ENCODE data around the gene DSCAML1. TPM values are rescaled to one million over a fixed set of nuclear protein-coding genes. Genes with fewer than 3 reads are reported as not detected.

The DSCAML1 gene
- total RNA-seq, 2 donors from 2014 or later, result 2.5 to 5.0 TPM

GRCh38 chr11:117572671-117573070 lies 224.3 kb downstream of the DSCAML1 start:
- DNase-seq (ENCODE audit: low spot score in 2 of 2), result no peak
- ATAC-seq, result no peak
- no peak overlapping the region for H3K27ac Mint-ChIP-seq
- H3K36me3 Mint-ChIP-seq, result no peaks in the 10 kb centered on the region
- H3K9me3 Mint-ChIP-seq, result no peaks in the 10 kb centered on the region

GRCh38 chr11:117572129-117572528 lies 224.9 kb downstream of the DSCAML1 start:
- Mint-ChIP-seq H3K27ac (no peak overlapping the region), H3K9me3 (no peaks in the 10 kb centered on the region), H3K36me3 (no peaks in the 10 kb centered on the region)
- no peak for DNase-seq (ENCODE audit: low spot score in 2 of 2)
- no peak for ATAC-seq

- ATAC-seq (no peak), DNase-seq (ENCODE audit: low spot score in 2 of 2) (no peak)
- Mint-ChIP-seq H3K9me3 (no peaks in the 10 kb centered on the region), H3K36me3 (no peaks in the 10 kb centered on the region), H3K27ac (no peak overlapping the region)
Measured at GRCh38 chr11:117570701-117571100, 226.3 kb downstream of the DSCAML1 start.

GRCh38 chr11:117569911-117570310 lies 227.1 kb downstream of the DSCAML1 start:
- DNase-seq (ENCODE audit: low spot score in 2 of 2), result no peak
- no peaks in the 10 kb centered on the region for H3K9me3 Mint-ChIP-seq
- H3K36me3 Mint-ChIP-seq, result no peaks in the 10 kb centered on the region
- no peak for ATAC-seq
- no peak overlapping the region for H3K27ac Mint-ChIP-seq

GRCh38 chr11:117565709-117566108 lies 231.3 kb downstream of the DSCAML1 start:
- no peaks in the 10 kb centered on the region for H3K36me3 Mint-ChIP-seq
- no peak overlapping the region for H3K27ac Mint-ChIP-seq
- DNase-seq (ENCODE audit: low spot score in 2 of 2) (no peak), ATAC-seq (no peak)
- H3K9me3 Mint-ChIP-seq, result no peaks in the 10 kb centered on the region

GRCh38 chr11:117564321-117564720 lies 232.7 kb downstream of the DSCAML1 start:
- no peaks in the 10 kb centered on the region for H3K36me3 Mint-ChIP-seq
- H3K9me3 Mint-ChIP-seq, result no peaks in the 10 kb centered on the region
- DNase-seq (ENCODE audit: low spot score in 2 of 2), result no peak
- no peak for ATAC-seq
- no peak overlapping the region for H3K27ac Mint-ChIP-seq

- Mint-ChIP-seq H3K27ac (no peak overlapping the region), H3K9me3 (no peaks in the 10 kb centered on the region), H3K36me3 (no peaks in the 10 kb centered on the region)
- DNase-seq (ENCODE audit: low spot score in 2 of 2), result no peak
- no peak for ATAC-seq
Measured at GRCh38 chr11:117563556-117563955, 233.5 kb downstream of the DSCAML1 start.

DNA sequence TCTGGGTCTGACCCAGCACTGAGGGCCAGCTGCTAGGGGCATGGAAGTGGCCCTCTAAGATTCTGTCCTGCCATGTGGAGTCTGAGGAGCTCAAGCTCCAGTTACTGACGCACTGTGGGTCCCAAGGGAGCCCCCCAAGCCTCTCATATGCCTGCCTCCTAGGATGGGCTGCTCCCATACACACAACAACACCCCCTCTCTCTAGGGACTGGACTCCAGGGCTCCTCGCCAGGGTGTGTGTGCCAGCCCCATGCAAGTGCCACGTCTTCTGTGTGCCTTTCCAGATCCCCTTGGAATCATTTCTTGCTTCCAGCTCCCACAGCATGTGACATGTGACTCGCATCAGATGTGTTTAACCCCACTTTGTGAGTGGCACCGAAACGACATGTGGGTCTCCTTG lies 234.9 kb downstream of the DSCAML1 start:
- ATAC-seq (no peak), DNase-seq (ENCODE audit: low spot score in 2 of 2) (no peak)

DNA sequence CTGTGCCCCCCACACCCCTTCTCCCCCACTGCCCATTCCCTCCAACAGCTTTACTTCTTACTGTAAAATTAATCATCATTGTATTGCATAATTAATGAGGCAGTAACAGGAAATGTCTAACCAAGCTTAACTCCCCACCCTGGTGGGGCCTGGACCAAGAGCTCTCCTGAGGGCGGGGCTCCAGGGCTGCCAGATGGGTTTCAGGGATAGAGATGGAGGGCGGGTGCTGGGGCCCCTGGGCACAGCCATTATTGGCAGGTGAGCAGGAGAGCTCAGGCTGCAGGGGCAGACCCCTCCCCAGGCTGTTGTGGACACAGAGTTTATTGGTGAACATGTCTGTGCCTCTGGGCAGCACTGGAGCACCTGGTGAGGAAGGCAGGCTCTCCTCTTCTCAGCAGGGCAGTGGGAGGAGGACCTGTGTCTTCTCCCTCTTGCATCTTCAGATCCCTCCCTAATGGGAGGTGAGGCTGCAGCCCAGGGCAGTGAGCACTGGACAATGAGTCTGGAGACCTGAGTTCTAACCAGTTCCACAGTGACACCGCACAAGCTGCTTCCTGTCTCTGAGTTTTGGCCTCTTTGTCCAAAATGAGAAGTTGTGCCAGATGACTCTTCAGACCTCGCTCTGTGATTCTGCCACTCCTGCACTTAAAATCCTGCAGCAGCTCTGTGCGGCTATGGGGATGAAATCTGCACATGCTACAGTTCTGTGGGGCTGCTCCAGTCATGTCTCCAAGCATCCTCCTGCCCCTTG lies 236.1 kb downstream of the DSCAML1 start:
- ATAC-seq (no peak), DNase-seq (ENCODE audit: low spot score in 2 of 2) (no peak)
- no peaks in the 10 kb centered on the region for H3K36me3 Mint-ChIP-seq
- H3K27ac Mint-ChIP-seq, result no peak overlapping the region
- H3K9me3 Mint-ChIP-seq, result no peaks in the 10 kb centered on the region

More for the DNA sequence above, 234.9 kb downstream of the DSCAML1 start:
- H3K36me3 Mint-ChIP-seq, result no peaks in the 10 kb centered on the region
- no peak overlapping the region for H3K27ac Mint-ChIP-seq
- no peaks in the 10 kb centered on the region for H3K9me3 Mint-ChIP-seq

DNA sequence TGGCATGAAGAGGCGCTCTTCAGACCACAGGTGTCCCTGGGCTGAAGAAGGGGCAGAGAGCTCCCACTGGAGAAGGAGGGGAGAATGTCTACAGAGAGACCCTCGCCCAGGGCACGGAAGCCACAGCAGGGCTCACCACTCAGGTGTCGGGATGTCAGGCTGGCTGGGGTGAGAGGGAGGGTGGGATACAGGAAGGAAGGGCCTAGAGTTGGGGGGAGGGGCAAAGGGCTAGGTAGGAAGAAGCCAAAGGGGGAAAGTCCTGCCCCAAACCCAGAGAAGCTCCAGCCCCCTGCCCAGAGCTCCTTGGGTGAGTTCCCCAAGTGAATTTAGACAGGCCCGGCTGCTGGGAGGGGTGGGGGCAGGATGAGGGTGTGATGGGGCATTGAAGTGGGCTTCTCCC lies 237.3 kb downstream of the DSCAML1 start:
- Mint-ChIP-seq H3K9me3 (no peaks in the 10 kb centered on the region), H3K36me3 (no peaks in the 10 kb centered on the region), H3K27ac (no peak overlapping the region)
- no peak for ATAC-seq
- DNase-seq (ENCODE audit: low spot score in 2 of 2), result no peak

DNA sequence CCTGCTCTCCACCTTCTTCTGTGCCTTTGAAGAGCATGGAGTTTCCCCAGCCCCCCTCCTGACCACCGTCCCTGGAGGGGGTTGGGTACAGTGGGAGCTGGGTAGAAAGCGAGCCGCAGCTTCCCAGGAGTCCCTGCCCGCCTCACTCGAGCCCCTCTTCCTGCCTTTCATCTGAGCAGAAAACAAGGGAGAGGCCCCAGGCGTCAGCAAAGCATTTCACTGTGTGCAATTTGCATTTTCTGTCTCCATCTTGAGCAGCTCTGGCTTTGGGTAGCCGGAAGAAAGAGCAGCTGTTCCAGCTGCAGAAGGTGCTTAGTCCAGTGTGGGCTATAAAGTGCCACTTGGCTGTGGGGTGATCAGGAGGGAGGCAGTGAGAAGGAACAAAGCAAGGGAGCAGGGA lies 239.7 kb downstream of the DSCAML1 start:
- DNase-seq (ENCODE audit: low spot score in 2 of 2), result no peak
- ATAC-seq, result no peak
- no peak overlapping the region for H3K27ac Mint-ChIP-seq
- H3K9me3 Mint-ChIP-seq, result no peaks in the 10 kb centered on the region
- H3K36me3 Mint-ChIP-seq, result no peaks in the 10 kb centered on the region

GRCh38 chr11:117554601-117555333 lies 242.2 kb downstream of the DSCAML1 start:
- DNase-seq (ENCODE audit: low spot score in 2 of 2) (no peak), ATAC-seq (no peak)
- Mint-ChIP-seq H3K9me3 (no peaks in the 10 kb centered on the region), H3K27ac (no peak overlapping the region), H3K36me3 (no peaks in the 10 kb centered on the region)

DNA sequence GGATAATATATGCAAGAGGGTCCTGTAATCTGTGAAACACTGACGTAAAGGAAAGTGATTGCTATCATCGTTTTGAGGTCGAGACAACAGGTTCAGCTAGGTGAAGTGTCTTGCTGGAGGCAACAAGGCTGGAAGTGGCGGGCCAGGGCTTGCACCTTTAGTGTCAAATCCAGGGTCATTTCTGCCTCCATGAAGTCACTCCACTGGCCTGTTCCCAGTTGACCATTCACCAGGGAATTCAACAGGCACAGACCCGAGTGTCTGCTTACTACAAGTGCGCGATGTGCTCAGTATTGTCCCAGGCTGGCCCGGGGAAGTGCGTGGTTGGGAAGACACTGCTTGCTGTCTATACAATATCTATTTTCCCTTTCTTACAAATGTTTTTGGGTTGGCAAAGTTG lies 244.4 kb downstream of the DSCAML1 start:
- H3K27ac Mint-ChIP-seq, result no peak overlapping the region

GRCh38 chr11:117551761-117552343 lies 245.2 kb downstream of the DSCAML1 start:
- DNase-seq (ENCODE audit: low spot score in 2 of 2) (no peak), ATAC-seq (no peak)
- Mint-ChIP-seq H3K27ac (no peak overlapping the region), H3K9me3 (no peaks in the 10 kb centered on the region), H3K36me3 (no peaks in the 10 kb centered on the region)

More for the DNA sequence above, 244.4 kb downstream of the DSCAML1 start:
- Mint-ChIP-seq H3K9me3 (no peaks in the 10 kb centered on the region), H3K36me3 (no peaks in the 10 kb centered on the region)
- no peak for DNase-seq (ENCODE audit: low spot score in 2 of 2)
- ATAC-seq, result no peak

DNA sequence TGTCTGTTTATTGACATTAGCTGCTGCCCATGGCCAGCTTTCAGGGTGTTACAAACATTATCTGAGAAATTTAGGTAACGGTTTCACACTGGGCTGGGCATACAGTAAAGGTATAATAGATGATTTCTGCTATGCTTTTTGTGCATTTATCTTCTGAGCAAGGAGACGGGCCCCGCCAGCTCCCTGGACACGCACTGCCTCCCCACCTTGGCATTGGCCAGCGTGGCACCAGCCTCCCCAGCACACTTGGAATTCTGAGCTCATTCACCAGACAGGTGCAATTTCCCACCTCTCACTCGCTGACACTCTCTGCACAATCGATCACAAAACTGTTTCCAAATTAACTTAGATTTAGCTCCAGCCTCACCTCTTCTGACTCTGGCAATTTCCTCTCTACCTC lies 246.6 kb downstream of the DSCAML1 start:
- no peaks in the 10 kb centered on the region for H3K36me3 Mint-ChIP-seq
- H3K9me3 Mint-ChIP-seq, result no peaks in the 10 kb centered on the region
- DNase-seq (ENCODE audit: low spot score in 2 of 2), result no peak
- no peak overlapping the region for H3K27ac Mint-ChIP-seq
- ATAC-seq, result no peak

DNA sequence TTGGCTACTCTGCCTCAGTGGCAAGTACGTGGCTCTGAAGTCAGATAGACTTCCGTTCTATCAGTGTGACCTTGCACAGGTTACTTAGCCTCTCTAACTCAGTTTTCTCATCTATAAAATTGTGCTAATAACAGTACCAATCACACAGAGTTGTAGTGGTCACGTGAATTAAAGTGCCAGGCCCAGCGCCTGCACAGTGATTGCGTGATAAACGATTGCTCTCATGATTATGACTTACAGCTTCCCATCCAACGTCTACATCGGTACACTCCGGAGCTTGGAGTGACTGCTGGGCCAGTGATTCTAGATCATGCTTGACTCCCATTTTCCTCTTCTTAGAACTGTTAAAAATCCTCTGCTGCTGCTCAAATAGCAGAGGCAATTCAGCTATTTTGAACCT lies 247.6 kb downstream of the DSCAML1 start:
- H3K36me3 Mint-ChIP-seq, result no peaks in the 10 kb centered on the region
- ATAC-seq (no peak), DNase-seq (ENCODE audit: low spot score in 2 of 2) (no peak)
- no peaks in the 10 kb centered on the region for H3K9me3 Mint-ChIP-seq
- H3K27ac Mint-ChIP-seq, result no peak overlapping the region

DNA sequence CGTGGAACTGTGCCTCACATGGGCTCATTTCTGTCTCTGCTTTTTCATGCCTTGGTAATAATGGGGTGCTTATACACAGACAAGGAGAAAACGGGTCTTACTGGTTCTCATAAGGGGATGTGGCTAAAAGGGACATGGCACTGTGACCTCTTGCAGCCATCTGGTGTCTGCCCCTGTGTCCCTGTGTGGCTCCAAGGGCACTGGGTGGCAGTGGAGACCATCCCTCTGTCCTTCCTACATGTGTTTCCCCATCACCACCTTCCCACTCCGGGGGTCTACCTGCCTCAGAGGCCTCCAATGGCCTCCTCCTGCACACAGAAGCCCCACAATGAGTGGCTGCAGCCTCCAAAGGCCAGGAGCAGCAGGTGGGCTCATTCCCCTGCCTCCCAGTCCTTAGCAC lies 248.1 kb downstream of the DSCAML1 start:
- Mint-ChIP-seq H3K36me3 (no peaks in the 10 kb centered on the region), H3K27ac (no peak overlapping the region), H3K9me3 (no peaks in the 10 kb centered on the region)
- no peak for ATAC-seq
- DNase-seq (ENCODE audit: low spot score in 2 of 2), result no peak

DNA sequence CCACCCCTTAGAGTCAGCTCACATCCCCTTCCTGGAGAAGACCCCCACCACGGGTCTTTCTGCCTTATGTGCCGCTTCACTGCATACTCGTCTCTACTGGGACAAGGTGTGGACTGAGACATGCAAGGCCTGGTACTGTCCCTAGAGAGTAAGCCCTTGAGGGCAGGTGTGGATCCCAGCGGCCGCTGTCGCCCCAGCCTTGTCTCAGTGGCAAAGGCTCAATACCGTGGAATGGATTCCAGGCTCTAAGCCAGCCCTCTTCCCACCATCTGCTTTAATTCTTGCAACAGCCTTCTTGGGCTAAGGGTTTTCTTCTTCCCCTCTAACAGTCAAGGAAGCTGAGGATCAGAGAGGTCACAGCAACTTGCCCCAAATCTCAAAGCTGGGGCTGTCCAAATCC lies 249.1 kb downstream of the DSCAML1 start:
- Mint-ChIP-seq H3K36me3 (no peaks in the 10 kb centered on the region), H3K27ac (no peak overlapping the region), H3K9me3 (peaks cover 0 to 2% of the 10 kb centered on the region in 2 donors)
- DNase-seq (ENCODE audit: low spot score in 2 of 2), result no peak
- no peak for ATAC-seq

All from activated naive CD4-positive, alpha-beta T cell treated with anti-CD3 and anti-CD28 coated beads, Interleukin-2, amount 50 U/mL, for 72 hours (primary cell).